GM13976 (cell line): ENCODE data around the gene SLCO1B1.
"Not testable (repeated sequence)": the region's sequence is repeated elsewhere in the genome, so short reads cannot be mapped to it uniquely, and the experiment has no call there.

Experiments
- DNase-seq: peaks from one replicate; pipeline ENCODE4 v3.0.0; 2012; ENCODE audit warnings: low spot score
- in situ Hi-C: fragments of 300-500 bp; cut with MboI; formaldehyde crosslinking; loops from one replicate; pipeline ENCODE4 v1.12.0; 2022; ENCODE audit warnings: low sequenced_read_pairs, mixed read lengths, inconsistent platforms; ENCODE audit not compliant: unreplicated experiment
- TF ChIP-seq, protein P1 (sequence below): IDR thresholded peaks from 2 replicates; pipeline ENCODE4 v1.5.1; 2012; ENCODE audit warnings: borderline replicate concordance, mild to moderate bottlenecking; ENCODE audit not compliant: insufficient read depth; ENCODE audit errors: extremely low read depth, missing control alignments, control extremely low read depth

SLCO1B1 gene

DNA sequence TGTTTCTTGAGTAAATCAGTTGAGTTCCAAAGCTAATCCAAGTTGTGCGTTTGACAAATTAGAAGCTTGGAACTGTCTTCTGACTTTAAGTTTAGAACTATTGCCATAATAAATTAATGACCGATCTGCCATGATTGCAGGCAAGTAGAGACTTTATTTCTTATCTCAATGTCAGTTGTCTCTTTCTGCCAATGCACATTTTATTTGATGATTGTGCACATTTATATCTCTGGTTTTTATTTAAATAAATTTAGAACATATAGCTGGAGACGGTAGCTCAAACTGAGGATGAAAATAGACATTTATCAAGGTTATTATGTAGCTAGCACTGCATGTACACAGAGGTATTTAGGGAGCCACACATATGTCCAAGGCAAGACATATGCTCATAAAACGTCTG is 34.1 kb downstream of the SLCO1B1 start:
- in situ Hi-C loops, result no loop called here
- no peak for DNase-seq
- TF ChIP-seq, protein P1, sequence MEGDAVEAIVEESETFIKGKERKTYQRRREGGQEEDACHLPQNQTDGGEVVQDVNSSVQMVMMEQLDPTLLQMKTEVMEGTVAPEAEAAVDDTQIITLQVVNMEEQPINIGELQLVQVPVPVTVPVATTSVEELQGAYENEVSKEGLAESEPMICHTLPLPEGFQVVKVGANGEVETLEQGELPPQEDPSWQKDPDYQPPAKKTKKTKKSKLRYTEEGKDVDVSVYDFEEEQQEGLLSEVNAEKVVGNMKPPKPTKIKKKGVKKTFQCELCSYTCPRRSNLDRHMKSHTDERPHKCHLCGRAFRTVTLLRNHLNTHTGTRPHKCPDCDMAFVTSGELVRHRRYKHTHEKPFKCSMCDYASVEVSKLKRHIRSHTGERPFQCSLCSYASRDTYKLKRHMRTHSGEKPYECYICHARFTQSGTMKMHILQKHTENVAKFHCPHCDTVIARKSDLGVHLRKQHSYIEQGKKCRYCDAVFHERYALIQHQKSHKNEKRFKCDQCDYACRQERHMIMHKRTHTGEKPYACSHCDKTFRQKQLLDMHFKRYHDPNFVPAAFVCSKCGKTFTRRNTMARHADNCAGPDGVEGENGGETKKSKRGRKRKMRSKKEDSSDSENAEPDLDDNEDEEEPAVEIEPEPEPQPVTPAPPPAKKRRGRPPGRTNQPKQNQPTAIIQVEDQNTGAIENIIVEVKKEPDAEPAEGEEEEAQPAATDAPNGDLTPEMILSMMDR, result no peak

DNA sequence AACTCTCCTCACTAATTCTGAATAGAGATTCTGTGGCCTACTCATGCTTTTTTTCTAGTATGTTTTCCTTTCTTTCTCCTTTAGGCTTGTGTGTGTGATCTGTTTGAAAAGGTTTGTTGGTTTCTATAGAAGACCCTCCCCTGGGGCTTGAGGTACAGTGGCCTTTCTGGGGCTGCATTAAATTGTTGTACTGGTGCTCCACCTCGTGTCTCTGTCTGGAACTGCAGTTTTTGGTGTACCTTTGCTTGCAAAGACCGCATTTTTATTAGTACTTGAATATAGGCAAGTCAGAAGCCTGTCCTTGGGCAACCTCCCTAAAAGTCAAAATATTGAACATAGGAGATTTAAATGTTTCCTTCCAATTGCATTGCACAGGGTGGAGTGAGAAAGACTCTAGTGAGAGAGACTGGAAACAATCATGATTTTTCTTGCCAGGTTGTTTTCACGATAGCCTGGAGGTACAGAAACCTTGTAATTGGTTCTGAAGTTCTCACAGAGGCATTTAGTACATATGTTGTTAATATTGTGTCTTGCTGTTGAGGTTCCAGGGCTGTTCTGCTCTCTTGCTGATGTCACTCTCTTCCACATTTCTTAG is 39.0 kb downstream of the SLCO1B1 start:
- in situ Hi-C loops, result no loop called here
- TF ChIP-seq, protein P1, result peak; percentile 56
- peak; percentile 18 for DNase-seq

DNA sequence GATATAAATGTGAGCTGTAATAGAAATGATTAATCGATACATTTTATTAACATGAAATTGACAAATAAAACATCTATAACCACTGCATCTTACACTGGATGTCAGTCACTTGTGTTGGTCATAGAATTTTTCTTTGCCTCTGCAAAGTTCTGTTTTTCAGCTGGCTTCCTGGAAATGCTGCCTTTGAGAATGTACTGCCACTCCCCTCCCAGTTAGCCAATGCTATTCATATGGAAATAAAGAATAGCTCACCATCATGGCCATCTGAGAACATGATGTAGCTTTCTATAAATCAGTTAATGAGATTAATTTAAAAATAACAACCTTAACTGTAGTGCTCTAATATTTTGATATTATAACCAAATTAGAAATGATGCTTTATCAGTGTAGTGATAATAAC is 41.1 kb downstream of the SLCO1B1 start:
- TF ChIP-seq, protein P1, result no peak
- in situ Hi-C loops, result no loop called here
- no peak for DNase-seq

DNA sequence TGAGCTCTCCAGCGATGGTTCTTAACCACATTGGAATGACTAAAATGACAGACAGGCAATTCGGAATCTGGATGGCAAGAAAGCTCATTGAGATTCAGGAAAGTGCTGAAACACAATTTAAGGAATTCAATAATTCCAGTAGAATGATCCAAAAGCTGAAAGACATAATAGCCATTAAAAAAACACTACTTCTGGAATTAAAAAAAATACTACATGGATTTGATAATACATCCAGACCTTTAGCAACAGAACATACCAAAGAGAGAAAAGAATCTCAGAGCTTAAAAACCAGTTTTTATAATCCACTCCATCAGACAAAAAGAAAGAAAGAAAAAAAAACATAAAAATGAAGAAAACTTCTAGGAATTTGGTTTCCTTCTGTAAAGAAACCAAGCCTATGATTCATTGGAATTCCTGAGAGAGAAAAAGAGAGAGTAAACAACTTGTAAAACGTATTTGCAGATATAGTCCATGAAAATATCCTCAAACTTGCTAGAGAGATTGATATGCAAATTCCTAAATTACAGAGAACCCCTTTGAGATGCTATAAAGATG is 52.8 kb downstream of the SLCO1B1 start:
- TF ChIP-seq, protein P1, result no peak
- DNase-seq, result no peak
- in situ Hi-C loops, result loop anchor here (25.0 kb wide), 1 partner anchor 246 kb away; no protein-coding TSS in a partner anchor

DNA sequence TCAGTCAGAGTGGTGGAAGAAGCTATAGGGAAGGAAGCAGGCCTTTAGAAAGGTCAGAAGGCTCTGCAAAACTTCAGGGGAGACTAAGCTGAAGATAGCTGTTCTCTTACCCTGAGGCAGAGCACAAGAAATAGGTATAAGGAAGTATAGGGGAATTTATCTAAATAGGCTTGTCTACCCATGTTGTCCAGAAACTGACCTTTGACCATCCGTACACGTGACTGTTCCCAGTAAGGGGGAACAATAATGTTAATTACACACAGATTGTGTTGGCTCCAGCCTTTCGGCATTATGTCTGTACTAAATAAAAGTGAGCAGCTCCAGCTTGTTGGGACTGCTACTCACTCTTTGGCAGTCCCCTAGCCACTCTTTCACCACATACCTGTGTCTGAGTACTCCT is 59.0 kb downstream of the SLCO1B1 start:
- in situ Hi-C loops, result loop anchor here (25.0 kb wide), 1 partner anchor 253 kb away; no protein-coding TSS in a partner anchor
- DNase-seq, result no peak

DNA sequence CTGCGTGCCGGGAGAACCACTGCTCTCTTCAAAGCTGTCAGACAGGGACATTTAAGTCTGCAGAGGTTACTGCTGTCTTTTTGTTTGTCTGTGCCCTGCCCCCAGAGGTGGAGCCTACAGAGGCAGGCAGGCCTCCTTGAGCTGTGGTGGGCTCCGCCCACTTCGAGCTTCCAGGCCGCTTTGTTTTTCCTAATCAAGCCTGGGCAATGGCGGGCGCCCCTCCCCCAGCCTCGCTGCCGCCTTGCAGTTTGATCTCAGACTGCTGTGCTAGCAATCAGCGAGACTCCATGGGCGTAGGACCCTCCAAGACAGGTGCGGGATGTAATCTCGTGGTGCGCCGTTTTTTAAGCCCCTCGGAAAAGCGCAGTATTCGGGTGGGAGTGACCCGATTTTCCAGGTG is 83.4 kb downstream of the SLCO1B1 start:
- in situ Hi-C loops, DNase-seq: not testable (repeated sequence)

More for the DNA sequence above, 59.0 kb downstream of the SLCO1B1 start:
- TF ChIP-seq, protein P1, result no peak

DNA sequence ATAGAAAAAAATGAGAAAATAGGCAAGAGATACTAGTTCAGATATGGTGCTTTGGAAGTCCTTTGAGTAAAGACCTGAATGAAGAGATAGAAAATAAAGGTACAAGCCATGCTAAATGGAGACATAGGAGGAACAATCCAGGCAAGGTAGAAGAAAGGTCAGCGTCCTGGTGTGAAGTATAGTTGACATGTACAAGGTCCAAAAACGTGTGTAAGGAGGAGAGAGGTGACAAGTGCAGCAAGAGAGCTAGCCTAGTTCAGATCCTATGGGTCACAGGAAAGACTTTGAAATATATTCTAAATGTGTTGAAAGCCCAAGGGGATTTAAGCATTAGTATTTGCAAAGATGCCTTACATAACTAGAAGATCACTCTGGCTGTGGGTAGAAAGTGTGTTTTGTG is 88.2 kb downstream of the SLCO1B1 start:
- DNase-seq, result no peak
- TF ChIP-seq, protein P1, result no peak
- in situ Hi-C loops, result no loop called here
